ENCODE results near the gene SP140L.

GRCh38 chr2:230306474-230306873 is 20.5 kb upstream of the SP140L start:
- TF ChIP-seq CTCF (IDR thresholded peaks at IDR 0.05) (no peak), POLR2A (IDR thresholded peaks at IDR 0.05) (no peak)

Data from lower leg skin (tissue), 3 donors.